GM18909 (cell line): ENCODE results near the gene CAPN9.

Experiments
- ATAC-seq: cut with Tn5 transposase; IDR thresholded peaks from one replicate; pipeline ENCODE4 v1.9.1; 2021; ENCODE audit warnings: mild to moderate bottlenecking; ENCODE audit not compliant: unreplicated experiment, poor library complexity

CAPN9 gene

DNA sequence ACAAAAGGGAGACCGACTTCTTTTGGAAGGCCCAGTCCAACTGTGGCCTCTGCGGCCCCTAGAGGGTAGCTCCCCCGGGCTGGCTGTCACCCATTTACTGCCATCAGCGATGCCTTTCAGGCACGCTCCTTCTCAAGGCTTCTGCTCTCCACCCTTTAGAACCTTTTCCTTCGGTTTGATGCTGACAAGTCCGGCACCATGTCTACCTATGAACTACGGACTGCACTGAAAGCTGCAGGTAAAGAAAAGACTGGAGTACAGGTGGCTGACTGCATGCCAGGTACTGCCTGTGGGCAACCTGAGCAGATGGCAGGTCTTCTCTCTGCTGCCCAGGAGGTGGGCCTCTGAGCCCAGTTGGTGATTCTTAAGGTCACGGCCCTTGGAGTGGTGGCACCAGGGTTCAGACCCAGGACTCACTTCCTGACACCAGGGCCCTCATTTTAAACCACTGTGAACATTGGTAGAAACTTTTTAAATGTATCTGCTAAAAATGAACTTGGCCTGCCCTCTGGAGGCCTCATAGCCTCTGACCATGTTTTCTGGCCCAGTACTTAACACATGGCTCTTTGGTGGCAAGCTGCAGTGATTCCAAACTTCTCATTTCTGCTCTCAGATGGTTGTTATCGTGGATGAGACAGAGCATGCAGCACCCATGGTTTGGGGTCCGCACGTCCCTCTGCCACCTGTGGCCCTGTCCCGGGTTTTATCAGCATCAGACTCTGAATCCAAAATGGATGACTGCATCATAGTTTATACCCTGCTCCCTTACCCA is 45.7 kb downstream of the CAPN9 start:
- no peak for ATAC-seq

DNA sequence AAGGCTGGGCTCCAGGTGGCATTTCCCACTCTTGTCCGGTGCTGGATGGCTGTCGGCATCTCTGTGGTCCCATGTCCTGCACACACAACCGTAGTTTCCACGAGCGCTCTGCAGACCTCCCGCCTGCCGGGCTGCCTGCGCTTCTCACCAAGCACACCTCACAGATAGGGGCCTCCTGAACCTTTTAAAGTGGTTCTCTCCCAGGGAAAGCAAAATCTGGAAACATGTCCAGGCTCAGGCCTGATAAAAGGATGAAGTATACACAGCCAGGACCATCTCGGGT is 46.2 kb downstream of the CAPN9 start:
- ATAC-seq: no peak

DNA sequence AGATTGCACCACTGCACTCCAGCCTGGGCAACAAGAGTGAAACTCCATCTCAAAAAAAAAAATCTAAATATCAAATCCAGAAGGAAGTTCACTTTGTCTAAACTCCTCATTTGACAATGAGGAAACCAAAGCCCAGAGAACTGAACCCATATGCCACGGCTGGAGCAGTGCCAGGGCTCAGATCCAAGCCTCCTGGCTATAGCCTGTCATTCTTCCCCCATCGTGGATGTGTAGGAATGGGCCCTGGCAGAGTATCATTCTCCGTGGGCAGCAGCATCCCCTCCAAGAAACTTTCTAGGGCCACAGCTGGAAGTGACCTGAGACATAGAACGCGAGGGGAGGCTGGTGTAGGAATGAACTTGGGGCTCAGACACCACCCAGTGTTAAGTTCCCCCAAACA is 47.2 kb downstream of the CAPN9 start:
- ATAC-seq: no peak

- no peak for ATAC-seq
Measured at GRCh38 chr1:230794871-230795605, 47.9 kb downstream of the CAPN9 start.

GRCh38 chr1:230796626-230797025 is 49.4 kb downstream of the CAPN9 start:
- ATAC-seq: no peak

GRCh38 chr1:230797376-230797920 is 50.3 kb downstream of the CAPN9 start:
- no peak for ATAC-seq

DNA sequence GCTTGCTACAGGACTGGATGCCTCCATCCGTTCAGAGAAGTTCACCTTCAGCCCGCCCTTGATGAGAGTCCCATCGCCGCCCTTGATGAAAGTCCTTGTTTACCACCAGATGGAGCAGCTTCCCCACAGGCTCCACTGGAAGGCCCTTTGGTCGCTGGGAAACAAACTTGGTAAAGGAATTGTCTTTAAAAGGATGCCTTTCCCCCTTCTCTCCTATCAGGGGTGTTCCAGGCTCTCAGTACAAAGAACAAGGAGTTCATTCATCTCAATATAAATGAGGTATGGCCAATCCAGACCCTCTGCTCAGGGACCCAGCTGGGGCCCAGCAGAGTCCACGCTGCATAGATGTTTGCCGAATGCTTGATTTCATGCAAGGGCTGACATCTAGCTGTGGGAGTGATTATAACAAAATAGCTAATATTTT is 50.8 kb downstream of the CAPN9 start:
- no peak for ATAC-seq

- ATAC-seq: no peak
Measured at GRCh38 chr1:230798491-230798890, 51.3 kb downstream of the CAPN9 start.

GRCh38 chr1:230800891-230801840 is 54.0 kb downstream of the CAPN9 start:
- ATAC-seq: no peak

DNA sequence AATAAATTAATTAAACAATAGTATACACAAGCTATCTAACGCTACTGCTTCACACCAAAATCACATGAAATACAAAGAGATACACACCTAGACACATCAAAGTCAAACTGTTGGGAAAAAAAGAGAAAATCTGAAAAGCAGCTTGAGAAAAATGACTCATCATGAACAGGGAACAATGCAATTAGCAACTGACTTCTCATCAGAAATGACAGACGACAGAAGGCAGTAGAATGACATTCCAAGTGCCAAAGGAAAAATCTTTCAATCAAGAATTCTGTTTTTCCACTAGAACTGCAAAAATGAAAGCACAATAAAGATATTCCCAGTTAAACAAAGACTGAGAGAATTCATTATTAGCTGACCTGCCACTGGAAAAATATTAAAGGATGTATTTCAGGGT is 57.2 kb downstream of the CAPN9 start:
- ATAC-seq: no peak

DNA sequence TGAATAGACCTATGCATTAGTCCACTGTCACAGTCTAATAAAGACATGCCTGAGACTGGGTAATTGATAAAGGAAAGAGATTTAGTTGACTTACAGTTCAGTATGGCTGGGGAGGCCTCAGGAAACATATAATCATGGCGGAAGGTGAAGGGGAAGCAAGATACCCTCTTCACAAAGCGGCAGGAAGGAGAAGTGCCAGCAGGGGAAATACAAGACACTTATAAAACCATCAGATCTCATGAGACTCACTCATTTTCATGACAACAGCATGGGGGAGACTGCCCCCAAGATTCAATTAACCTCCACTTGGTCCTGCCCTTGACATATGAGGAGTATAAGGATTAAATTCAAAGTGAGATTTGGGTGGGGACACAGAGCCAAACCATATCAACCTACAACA is 59.4 kb downstream of the CAPN9 start:
- ATAC-seq: no peak

- ATAC-seq: no peak
Measured at GRCh38 chr1:230807029-230807428, 59.8 kb downstream of the CAPN9 start.

GRCh38 chr1:230807561-230808280 is 60.5 kb downstream of the CAPN9 start:
- no peak for ATAC-seq

DNA sequence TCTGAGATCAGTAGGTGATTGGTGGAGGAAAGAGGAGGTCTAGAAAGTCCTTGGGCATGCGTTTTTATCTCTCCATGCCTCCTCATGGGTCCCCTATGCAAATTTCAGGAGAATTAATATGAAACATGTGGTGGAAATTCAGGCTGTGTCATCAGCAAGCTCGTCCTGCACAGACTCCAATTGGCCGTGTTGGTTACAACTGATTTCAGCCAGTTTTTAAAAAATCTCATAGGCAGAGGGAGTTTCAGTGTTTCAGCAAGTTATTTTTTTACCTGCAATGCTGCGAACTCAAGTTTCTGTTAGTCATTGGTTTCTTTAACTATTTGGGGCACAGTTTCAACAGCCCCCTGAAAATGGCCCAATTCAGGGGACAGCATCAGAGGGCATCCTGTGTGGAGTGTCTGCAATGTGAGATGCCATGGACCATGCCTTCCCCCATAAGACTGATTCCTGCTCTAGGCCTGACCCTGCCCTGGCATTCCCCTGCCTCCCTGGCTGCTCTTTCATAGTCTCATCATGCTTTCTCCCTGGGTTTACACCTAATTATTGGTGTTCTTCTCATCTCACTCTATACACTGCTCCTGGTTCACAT is 61.2 kb downstream of the CAPN9 start:
- no peak for ATAC-seq

DNA sequence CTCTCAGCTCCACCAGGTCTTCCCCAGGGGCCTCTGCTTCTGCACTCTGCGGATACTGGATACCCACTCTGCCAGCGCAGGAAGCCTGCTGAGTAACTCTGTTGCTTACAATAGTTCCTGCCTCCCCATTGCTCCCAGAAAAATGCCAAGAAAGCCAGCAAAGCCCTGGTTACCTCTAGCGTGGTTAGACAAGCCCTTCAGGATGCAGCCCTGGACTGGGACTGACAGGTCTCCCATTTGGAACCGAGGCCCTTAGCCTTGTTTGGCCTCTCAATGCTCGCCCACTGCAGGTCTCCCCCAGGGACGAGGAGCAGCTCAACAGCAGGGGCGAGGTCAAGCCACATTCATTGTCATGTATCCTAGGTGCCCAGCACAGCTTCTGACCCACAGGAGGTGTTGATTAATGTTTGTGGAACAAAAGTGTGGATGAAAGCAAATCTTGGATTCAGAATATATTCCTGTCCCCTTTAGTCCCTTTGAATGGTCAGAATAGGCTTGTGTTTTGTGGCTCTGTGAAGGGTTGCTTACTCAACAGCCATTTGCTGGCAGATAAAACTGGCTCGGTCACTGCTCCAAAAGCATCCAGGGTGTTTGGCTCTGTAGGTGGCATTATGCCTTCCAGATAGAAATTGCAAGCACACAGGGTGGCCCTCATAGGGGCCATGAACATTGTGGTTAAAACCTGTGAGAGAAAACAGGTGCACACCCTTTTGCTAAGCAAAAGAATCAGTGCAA is 62.2 kb downstream of the CAPN9 start:
- ATAC-seq: no peak

GRCh38 chr1:230812568-230812967 is 65.4 kb downstream of the CAPN9 start:
- ATAC-seq: no peak

GRCh38 chr1:230814949-230815692 is 67.9 kb downstream of the CAPN9 start:
- no peak for ATAC-seq

DNA sequence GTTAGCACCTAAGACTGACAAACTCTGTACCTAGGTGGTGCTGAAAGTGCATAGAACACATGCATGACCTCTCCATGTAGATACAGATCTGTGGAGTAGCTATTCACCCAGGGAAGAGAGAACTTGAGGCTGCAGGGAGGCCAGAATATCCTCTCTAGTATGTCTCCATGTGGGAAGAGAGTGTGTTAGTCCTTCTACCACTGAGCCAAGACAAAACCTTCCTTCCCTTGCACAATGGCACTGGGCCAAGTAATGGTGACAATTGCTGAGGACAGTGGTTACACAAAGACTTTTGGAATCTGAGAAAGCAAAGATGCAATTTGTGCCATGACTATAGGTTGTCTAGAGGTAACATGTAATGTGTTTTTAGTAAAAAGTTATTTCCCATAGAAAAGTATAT is 68.8 kb downstream of the CAPN9 start:
- ATAC-seq: no peak
